ENCODE data around the gene YWHAQ. TPM values are rescaled to one million over a fixed set of nuclear protein-coding genes. Genes with fewer than 3 reads are reported as not detected.

YWHAQ gene
- total RNA-seq, 4 donors from 2014 or later = 76.9 to 155 (median 114) TPM

- Histone ChIP-seq H3K27me3 (no peaks in the 10 kb centered on the region), H3K4me1 (no peaks in the 10 kb centered on the region), H3K27ac (no peak overlapping the region), H3K36me3 (no peaks in the 10 kb centered on the region), H3K4me3 (no peak overlapping the region), H3K9me3 (no peaks in the 10 kb centered on the region)
- no peak for TF ChIP-seq POLR2A (IDR thresholded peaks at IDR 0.05)
- TF ChIP-seq, protein P1, sequence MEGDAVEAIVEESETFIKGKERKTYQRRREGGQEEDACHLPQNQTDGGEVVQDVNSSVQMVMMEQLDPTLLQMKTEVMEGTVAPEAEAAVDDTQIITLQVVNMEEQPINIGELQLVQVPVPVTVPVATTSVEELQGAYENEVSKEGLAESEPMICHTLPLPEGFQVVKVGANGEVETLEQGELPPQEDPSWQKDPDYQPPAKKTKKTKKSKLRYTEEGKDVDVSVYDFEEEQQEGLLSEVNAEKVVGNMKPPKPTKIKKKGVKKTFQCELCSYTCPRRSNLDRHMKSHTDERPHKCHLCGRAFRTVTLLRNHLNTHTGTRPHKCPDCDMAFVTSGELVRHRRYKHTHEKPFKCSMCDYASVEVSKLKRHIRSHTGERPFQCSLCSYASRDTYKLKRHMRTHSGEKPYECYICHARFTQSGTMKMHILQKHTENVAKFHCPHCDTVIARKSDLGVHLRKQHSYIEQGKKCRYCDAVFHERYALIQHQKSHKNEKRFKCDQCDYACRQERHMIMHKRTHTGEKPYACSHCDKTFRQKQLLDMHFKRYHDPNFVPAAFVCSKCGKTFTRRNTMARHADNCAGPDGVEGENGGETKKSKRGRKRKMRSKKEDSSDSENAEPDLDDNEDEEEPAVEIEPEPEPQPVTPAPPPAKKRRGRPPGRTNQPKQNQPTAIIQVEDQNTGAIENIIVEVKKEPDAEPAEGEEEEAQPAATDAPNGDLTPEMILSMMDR (IDR thresholded peaks at IDR 0.05) = no peak
- no peak for DNase-seq
Measured at GRCh38 chr2:9660154-9660553, 29.4 kb upstream of the YWHAQ start.

DNA sequence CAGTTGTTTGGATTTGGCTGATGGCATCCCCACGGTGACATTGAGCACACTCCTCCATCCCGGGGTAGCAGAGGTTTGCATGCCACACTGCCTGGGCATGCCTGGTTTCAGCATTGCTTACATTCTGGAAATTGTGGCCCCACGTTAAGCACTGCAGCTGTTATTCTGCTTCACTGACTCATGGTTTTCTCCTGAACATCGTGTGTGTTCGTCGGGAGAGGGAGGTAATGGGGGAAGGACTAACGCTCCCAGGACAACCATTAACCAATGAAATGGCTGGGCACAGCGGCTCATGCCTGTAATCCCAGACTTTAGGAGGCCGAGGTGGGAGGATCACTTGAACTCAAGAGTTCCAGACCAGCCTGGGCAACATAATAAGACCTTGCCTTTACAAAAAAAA lies 28.2 kb upstream of the YWHAQ start:
- no peaks in the 10 kb centered on the region for H3K27me3 ChIP-seq
- no peak for TF ChIP-seq POLR2A (IDR thresholded peaks at IDR 0.05)
- TF ChIP-seq, protein P1 (IDR thresholded peaks at IDR 0.05) = no peak
- no peaks in the 10 kb centered on the region for H3K9me3 ChIP-seq
- no peaks in the 10 kb centered on the region for H3K4me1 ChIP-seq
- no peaks in the 10 kb centered on the region for H3K36me3 ChIP-seq
- no peak overlapping the region for H3K4me3 ChIP-seq
- no peak overlapping the region for H3K27ac ChIP-seq
- DNase-seq = no peak

DNA sequence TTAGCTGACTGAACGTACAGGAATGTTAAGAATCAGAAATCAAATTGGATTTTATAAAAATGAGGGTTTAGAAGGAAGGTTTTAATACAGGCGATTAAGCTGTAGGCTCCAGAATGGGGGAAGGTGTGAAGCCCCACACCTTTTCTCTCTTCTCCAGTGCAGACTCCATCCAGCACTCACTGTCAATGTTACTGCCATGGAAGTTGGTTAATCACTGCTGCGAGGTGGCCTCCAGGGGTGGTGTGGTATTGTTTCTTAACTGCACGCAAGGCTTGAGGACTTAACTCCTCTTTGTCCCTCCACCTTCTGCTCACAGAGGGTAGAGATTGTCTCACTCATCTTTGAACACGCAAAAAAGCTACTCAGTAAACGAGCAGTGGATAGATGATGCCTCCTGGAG lies 26.9 kb upstream of the YWHAQ start:
- no peaks in the 10 kb centered on the region for H3K27me3 ChIP-seq
- no peaks in the 10 kb centered on the region for H3K9me3 ChIP-seq
- DNase-seq = no peak
- H3K27ac ChIP-seq = no peak overlapping the region
- H3K4me3 ChIP-seq = no peak overlapping the region
- no peaks in the 10 kb centered on the region for H3K4me1 ChIP-seq
- TF ChIP-seq, protein P1 (IDR thresholded peaks at IDR 0.05) = no peak
- no peak for TF ChIP-seq POLR2A (IDR thresholded peaks at IDR 0.05)
- no peaks in the 10 kb centered on the region for H3K36me3 ChIP-seq

- Histone ChIP-seq H3K27me3 (no peaks in the 10 kb centered on the region), H3K27ac (no peak overlapping the region), H3K36me3 (no peaks in the 10 kb centered on the region), H3K9me3 (no peaks in the 10 kb centered on the region), H3K4me1 (no peaks in the 10 kb centered on the region), H3K4me3 (no peak overlapping the region)
- no peak for TF ChIP-seq POLR2A (IDR thresholded peaks at IDR 0.05)
- TF ChIP-seq, protein P1 (IDR thresholded peaks at IDR 0.05) = no peak
- no peak for DNase-seq
Measured at GRCh38 chr2:9657083-9657482, 26.3 kb upstream of the YWHAQ start.

GRCh38 chr2:9656270-9656766 lies 25.5 kb upstream of the YWHAQ start:
- no peaks in the 10 kb centered on the region for H3K4me1 ChIP-seq
- no peaks in the 10 kb centered on the region for H3K9me3 ChIP-seq
- H3K36me3 ChIP-seq = no peaks in the 10 kb centered on the region
- H3K4me3 ChIP-seq = no peak overlapping the region
- no peak for DNase-seq
- H3K27me3 ChIP-seq = no peaks in the 10 kb centered on the region
- H3K27ac ChIP-seq = no peak overlapping the region
- TF ChIP-seq POLR2A (IDR thresholded peaks at IDR 0.05) = no peak
- TF ChIP-seq, protein P1 (IDR thresholded peaks at IDR 0.05) = no peak

All from Peyer's patch (tissue), 4 donors.